Fibroblast of the conjunctiva (primary cell): ENCODE measurements around the gene PLCL2.

Experiments
- DNase-seq: peaks from one replicate; pipeline ENCODE4 v3.0.0-alpha.2; 2010; ENCODE audit warnings: low read depth

The PLCL2 gene

GRCh38 chr3:17011728-17012338, 127.1 kb downstream of the PLCL2 start:
- DNase-seq, result no peak

- DNase-seq, result no peak
Measured at GRCh38 chr3:17013050-17013449, 128.3 kb downstream of the PLCL2 start.

- no peak for DNase-seq
Measured at GRCh38 chr3:17013571-17013970, 128.8 kb downstream of the PLCL2 start.

- no peak for DNase-seq
Measured at GRCh38 chr3:17014284-17014683, 129.5 kb downstream of the PLCL2 start.

- DNase-seq, result no peak
Measured at GRCh38 chr3:17014709-17015108, 130.0 kb downstream of the PLCL2 start.

- DNase-seq, result no peak
Measured at GRCh38 chr3:17021614-17022013, 136.9 kb downstream of the PLCL2 start.

- DNase-seq, result peak; percentile 8
Measured at GRCh38 chr3:17023006-17023664, 138.4 kb downstream of the PLCL2 start.

- DNase-seq, result no peak
Measured at GRCh38 chr3:17025594-17026139, 140.9 kb downstream of the PLCL2 start.

GRCh38 chr3:17027318-17027717, 142.6 kb downstream of the PLCL2 start:
- no peak for DNase-seq

GRCh38 chr3:17028363-17028762, 143.6 kb downstream of the PLCL2 start:
- no peak for DNase-seq

- no peak for DNase-seq
Measured at GRCh38 chr3:17030438-17030837, 145.7 kb downstream of the PLCL2 start.

GRCh38 chr3:17030956-17031652, 146.3 kb downstream of the PLCL2 start:
- DNase-seq, result no peak

GRCh38 chr3:17032407-17033034, 147.8 kb downstream of the PLCL2 start:
- peak; percentile 39 for DNase-seq

GRCh38 chr3:17033516-17034168, 148.9 kb downstream of the PLCL2 start:
- DNase-seq, result no peak

- DNase-seq, result no peak
Measured at GRCh38 chr3:17035033-17035432, 150.3 kb downstream of the PLCL2 start.

GRCh38 chr3:17035966-17036365, 151.2 kb downstream of the PLCL2 start:
- DNase-seq, result no peak

GRCh38 chr3:17038141-17038540, 153.4 kb downstream of the PLCL2 start:
- no peak for DNase-seq

GRCh38 chr3:17038900-17039553, 154.3 kb downstream of the PLCL2 start:
- no peak for DNase-seq

GRCh38 chr3:17039594-17039993, 154.8 kb downstream of the PLCL2 start:
- peak; percentile 36 for DNase-seq

- no peak for DNase-seq
Measured at GRCh38 chr3:17040322-17040989, 155.7 kb downstream of the PLCL2 start.

GRCh38 chr3:17040990-17041377, 156.2 kb downstream of the PLCL2 start:
- DNase-seq, result no peak
